Endometrium (tissue), 2 donors: ENCODE results near the gene KASH5.
A peak's percentile ranks its signal among the peaks of the same experiment; 100 is the strongest.

Source experiments
- FAIRE-seq: peaks from 2 replicates; lab custom pipeline; 2012; peaks lifted over from hg19 to GRCh38; lab: Jason Lieb, UNC
- donor health status: control.
- donor health status: control.

KASH5 gene, protein sequence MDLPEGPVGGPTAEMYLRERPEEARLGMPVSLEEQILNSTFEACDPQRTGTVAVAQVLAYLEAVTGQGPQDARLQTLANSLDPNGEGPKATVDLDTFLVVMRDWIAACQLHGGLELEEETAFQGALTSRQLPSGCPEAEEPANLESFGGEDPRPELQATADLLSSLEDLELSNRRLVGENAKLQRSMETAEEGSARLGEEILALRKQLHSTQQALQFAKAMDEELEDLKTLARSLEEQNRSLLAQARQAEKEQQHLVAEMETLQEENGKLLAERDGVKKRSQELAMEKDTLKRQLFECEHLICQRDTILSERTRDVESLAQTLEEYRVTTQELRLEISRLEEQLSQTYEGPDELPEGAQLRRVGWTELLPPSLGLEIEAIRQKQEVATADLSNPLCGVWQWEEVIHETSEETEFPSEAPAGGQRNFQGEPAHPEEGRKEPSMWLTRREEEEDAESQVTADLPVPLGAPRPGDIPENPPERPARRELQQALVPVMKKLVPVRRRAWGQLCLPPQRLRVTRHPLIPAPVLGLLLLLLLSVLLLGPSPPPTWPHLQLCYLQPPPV

GRCh38 chr19:49387936-49388372 lies at the start of gene KASH5:
Gene KASH5 (plus strand): TSS chr19:49388249. CDS start chr19:49390884, 2,635 bp downstream.
- FAIRE-seq: no peak

GRCh38 chr19:49338691-49339300 lies 49.3 kb upstream of the KASH5 start:
- no peak for FAIRE-seq

DNA sequence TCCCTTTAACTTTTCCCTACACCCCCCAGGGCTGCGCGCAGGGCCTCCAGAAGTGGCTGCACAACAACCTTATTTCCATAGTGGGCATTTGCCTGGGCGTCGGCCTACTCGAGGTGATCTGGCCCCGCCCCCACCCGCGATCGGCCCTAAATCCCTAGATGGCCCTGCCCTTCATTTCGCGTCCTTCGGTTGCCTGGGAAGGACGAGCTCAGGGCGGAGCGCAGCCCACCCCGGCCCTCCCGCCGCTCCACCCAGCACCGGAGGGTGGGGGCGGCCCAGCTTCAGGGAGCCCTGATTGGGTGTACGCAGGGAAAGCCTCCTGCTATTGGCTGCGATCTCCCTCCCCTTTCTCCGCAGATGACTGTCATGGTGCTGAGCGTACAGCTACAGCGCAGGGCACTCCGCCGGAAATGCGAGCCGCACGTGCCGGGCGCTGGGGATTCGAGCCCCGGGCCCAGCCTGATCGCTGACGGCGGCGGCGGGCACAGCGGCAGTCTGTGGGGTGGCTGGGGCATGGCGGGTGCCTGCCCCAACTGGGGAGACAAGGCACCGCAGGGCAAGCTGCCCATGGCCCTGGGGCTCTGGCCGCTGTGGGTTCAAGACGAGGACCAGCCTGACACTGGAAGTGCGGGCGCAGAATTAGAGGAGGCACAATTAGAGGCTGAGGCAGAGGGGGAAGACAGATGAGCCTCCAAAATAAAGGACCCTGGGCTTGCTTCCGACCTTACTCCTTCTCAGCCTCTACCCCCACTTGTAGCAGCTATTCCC lies 48.6 kb upstream of the KASH5 start:
- peak; percentile 21 for FAIRE-seq

DNA sequence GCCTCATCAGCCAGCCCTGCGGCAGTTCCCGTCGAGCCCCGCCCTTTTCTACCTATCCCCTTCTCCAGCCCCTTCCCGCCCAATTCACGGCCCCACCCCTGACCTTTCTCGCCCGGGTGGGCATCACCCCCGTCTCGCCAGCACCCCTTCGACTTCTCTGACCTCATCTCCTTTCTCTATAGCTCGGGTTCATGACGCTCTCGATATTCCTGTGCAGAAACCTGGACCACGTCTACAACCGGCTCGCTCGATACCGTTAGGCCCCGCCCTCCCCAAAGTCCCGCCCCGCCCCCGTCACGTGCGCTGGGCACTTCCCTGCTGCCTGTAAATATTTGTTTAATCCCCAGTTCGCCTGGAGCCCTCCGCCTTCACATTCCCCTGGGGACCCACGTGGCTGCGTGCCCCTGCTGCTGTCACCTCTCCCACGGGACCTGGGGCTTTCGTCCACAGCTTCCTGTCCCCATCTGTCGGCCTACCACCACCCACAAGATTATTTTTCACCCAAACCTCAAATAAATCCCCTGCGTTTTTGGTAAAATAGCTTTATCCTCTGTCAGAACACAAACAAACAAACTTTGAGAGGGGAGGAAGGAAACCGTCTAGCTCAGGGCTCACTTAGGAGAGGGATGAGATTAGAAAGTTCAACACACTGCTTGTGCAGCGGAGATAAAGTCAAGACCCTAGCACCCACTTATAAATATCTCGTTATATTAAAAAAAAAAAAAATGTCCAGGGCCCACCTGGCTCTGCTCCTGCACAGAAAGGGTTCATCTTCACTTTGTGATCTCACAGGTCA lies 47.8 kb upstream of the KASH5 start:
- FAIRE-seq: no peak

DNA sequence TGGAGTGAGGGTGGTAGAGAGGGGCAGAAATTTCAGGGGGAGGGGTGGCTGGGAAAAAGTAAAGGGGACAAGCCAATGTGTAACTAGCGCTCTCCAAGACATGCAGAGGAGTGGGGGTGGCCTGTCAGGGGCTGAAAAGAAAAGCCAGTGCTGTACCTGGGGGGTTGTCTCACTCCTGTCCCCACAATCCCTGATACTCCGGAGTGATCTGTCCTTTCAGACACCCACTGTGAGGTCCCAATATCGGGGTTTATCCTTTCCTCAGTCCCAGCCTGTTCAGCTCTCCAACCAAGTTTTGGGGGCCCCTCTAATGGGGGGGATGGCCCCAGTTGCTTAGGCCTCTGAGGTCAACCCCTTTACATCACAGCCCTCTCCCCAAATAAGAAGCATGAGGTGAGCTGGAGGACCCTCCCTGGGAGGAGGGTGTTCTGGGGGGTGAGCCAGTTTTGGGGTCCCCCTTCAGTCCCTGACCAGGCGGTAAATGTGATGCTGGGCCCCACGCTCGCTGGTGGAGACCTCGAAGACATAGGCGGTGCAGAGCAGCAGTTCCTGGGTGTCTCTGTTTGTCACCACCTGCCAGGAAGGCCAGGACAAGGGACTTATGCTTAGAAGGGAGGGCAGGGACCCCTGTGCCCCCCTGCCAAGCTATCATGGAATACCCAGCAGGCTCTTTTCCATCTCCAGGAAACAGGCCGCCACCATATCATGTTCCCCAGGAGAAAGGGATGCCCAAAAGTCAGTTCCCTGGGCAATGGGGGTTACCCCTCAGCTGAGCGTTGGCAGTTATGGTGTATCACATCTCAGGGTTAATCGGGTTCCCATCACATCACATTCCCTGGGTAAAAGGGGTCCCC lies 47.0 kb upstream of the KASH5 start:
- no peak for FAIRE-seq

DNA sequence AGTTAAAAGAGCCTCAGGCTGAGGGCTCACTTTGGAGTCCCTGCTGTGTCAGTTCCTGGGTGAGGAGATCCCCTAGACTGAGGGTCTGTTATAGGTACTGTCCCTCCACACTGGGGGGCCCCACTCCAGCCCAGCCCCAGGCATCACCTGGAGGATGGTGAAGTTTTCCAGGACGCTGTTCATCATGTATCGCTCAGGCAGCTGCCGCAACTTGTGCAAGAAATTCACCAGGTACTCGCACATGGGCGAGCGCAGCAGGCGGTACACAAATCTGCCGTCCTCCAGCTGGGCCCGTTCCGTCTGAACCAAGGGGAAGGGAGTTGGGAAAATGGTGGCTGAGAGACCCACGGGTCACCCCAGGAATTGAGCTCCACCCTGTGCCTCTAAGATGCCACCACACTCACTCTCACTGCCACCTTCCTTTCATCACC lies 45.7 kb upstream of the KASH5 start:
- no peak for FAIRE-seq

DNA sequence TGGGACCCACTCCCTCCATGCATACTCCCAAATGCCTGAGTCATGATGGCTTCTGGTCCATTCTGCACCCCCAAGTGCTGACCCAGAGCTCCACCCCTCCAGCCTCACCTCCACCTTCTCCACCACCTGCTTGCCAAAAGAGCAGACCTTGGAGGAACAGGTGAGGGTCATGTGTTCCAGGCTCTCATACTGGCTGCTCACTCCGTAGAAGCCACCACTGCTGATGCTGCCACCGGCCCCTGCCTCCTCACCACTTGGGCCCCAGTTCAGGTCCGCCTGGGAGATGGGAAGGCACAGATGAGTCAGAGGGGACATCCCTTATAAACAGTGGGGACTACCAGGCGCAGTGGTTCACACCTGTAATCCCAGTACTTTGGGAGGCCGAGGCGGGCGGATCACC lies 44.9 kb upstream of the KASH5 start:
- no peak for FAIRE-seq

DNA sequence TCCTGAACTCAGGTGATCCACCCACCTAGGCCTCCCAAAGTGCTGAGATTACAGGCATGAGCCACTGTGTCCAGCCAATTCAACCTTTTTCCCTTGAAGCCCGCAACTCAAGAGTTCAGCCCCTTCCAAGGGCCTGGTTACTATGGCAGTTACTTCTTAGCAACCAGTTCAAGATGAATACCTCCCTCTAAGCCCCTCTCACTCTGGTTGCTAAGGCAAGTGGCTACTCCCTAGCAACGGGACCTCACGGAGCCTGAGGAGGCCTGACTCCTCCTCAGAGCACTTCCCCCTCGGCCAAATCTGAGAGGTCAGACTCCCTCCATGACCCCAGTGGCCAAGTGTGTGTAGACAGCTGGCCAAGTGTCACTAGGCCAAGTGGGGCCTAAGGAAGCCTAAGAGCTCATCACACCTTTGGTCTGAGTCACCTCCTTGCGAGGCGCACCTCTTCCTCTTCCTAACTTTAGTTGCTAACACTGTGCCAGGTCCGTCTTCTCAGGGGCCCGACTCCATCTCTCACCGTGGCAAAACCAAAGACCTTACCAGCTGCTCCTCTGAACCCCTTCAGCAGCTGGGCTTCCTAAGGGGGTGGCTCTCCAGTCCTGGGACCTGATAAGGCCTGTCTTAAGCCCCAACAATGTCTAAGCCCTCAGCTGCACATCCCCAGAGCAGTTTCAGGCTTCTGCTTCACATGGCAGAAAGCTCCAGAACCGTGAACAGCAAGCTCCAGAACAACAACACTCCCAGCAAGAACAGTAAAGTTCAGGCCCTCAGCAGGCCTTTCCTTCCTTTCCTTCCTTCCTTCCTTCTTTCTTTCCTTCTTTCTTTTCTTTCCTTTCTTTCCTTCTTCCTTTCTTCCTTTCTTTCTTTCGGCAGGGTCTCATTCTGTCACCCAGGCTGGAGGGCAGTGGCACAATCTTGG lies 43.3 kb upstream of the KASH5 start:
- FAIRE-seq: no peak

DNA sequence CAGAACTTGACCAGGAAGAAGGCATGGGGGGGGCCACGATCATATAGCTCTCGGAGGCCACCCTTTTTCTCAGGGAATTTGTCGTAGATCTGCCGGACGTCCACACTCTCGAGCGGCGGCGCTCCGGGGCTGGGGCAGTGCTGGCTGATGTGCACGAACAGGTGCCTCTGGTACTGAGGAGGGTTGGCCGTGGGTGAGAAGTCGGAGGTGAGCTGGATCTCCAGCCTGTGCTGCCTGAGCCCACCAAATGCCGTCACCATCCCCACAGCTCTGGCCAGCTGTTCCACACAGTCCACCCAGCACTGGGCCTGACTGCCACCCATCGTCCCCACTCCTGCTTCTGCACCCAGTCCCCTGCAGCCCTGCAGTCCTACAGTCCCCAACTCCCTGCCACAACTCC lies 40.9 kb upstream of the KASH5 start:
- FAIRE-seq: no peak

DNA sequence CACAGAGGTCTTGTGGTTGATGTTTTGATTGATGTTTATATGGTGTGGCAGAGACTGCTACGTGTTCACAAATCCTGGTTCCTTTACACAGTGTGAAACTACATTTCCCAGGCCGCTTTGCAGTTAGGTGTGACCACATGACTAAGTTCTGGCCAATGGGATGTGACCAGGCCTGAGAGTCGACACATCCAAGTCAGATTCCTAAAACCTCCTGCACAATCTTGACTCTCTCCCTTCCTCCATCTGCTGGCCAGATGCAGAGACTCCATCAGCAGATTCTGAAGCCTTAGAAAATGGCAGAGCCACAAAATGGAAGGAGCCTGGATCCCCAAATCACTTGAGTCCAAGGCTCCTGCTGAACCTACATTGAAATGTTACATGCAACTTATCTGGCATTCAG lies 40.2 kb upstream of the KASH5 start:
- FAIRE-seq: no peak

- no peak for FAIRE-seq
Observed at GRCh38 chr19:49348305-49349189, 39.5 kb upstream of the KASH5 start.

- no peak for FAIRE-seq
Observed at GRCh38 chr19:49349567-49349966, 38.5 kb upstream of the KASH5 start.

DNA sequence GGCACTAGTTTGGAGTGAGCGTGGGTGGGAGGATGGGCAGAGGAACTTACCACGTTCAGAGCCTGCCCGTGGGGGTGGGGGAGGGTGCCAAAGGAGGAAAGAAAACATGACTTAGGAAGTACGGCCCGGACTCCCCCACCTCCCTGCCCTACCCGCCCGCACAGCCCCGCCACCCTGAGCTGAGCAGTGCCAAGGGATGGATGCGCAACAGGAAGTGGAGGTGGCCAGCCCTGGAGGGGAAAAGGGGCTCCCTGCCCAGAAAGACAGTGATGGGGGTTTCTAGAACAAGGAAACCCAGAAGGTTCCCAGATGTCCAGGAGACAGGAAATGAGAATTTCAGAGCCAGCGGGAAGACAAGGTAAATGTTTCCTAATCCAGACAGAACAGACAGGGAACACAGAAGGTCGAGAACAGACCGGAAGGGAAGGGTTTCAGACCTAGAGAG lies 32.1 kb upstream of the KASH5 start:
- no peak for FAIRE-seq

- no peak for FAIRE-seq
Observed at GRCh38 chr19:49356382-49356781, 31.7 kb upstream of the KASH5 start.

- no peak for FAIRE-seq
Observed at GRCh38 chr19:49357186-49357585, 30.9 kb upstream of the KASH5 start.

GRCh38 chr19:49359851-49360820 lies 27.9 kb upstream of the KASH5 start:
- no peak for FAIRE-seq

- FAIRE-seq: no peak
Observed at GRCh38 chr19:49361438-49362047, 26.5 kb upstream of the KASH5 start.
